Skeletal muscle satellite cell (primary cell): Measurements from ENCODE around the gene IP6K1. TPM values are rescaled to one million over a fixed set of nuclear protein-coding genes. Genes with fewer than 3 reads are reported as not detected.
"Not testable (repeated sequence)": the region's sequence is repeated elsewhere in the genome, so short reads cannot be mapped to it uniquely, and the experiment has no call there.

Experiments used
- H3K27me3 ChIP-seq: 2 replicates; pipeline ENCODE4 v1.7.0; 2013; ENCODE audit warnings: low read length; ENCODE audit not compliant: control insufficient read depth, insufficient read depth
- H3K36me3 ChIP-seq: 2 replicates; pipeline ENCODE4 v1.7.0; 2013; ENCODE audit warnings: mild to moderate bottlenecking, control low read depth, low read length; ENCODE audit not compliant: insufficient read depth
- H3K4me1 ChIP-seq: 2 replicates; pipeline ENCODE4 v1.7.0; 2013; ENCODE audit warnings: low read length; ENCODE audit not compliant: control insufficient read depth, insufficient read depth
- H3K4me2 ChIP-seq: 2 replicates; pipeline ENCODE4 v1.7.0; 2013; ENCODE audit warnings: mild to moderate bottlenecking, low read length
- H3K4me3 ChIP-seq: 2 replicates; pipeline ENCODE4 v1.7.0; 2013; ENCODE audit warnings: low read length
- H3K9ac ChIP-seq: 2 replicates; pipeline ENCODE4 v1.7.0; 2013; ENCODE audit warnings: mild to moderate bottlenecking, low read depth, low read length, moderate library complexity
- H3K9me3 ChIP-seq: replicated peaks from 2 replicates; pipeline ENCODE4 v1.7.0; 2013; ENCODE audit warnings: mild to moderate bottlenecking, control low read depth, low read length
- total RNA-seq: library from RNA; depleted of rRNA; stranded (reverse); fragments of >200 nt; gene quantifications from 2 replicates; pipeline ENCODE4 v1.2.3, GENCODE V29; 2012; rRNA removed

IP6K1 gene
- 27.3 and 29.4 TPM in 2 replicates for total RNA-seq

GRCh38 chr3:49786357-49787181 is at the start of gene IP6K1:
IP6K1 (minus strand) TSS chr3:49786542; CDS start chr3:49748040, 38,502 bp downstream.
- peak within 1 kb of the TSS; percentile 92 for H3K9ac ChIP-seq
- peak within 1 kb of the TSS; percentile 96 for H3K4me2 ChIP-seq
- no peaks in the 10 kb centered on the region for H3K27me3 ChIP-seq
- peaks cover 2% of the 10 kb centered on the region for H3K36me3 ChIP-seq
- peak within 1 kb of the TSS; percentile 82 for H3K4me3 ChIP-seq
- peaks cover 14% of the 10 kb centered on the region for H3K4me1 ChIP-seq
- no peaks in the 10 kb centered on the region for H3K9me3 ChIP-seq

GRCh38 chr3:49831341-49831740 is 45.0 kb upstream of the IP6K1 start:
- Histone ChIP-seq H3K27me3 (no peaks in the 10 kb centered on the region), H3K4me2 (no peak overlapping the region), H3K9me3 (no peaks in the 10 kb centered on the region), H3K9ac (no peak overlapping the region), H3K36me3 (peaks cover 10% of the 10 kb centered on the region), H3K4me1 (no peaks in the 10 kb centered on the region), H3K4me3 (no peak overlapping the region)

GRCh38 chr3:49826016-49826415 is 39.7 kb upstream of the IP6K1 start:
- no peak overlapping the region for H3K4me3 ChIP-seq
- H3K36me3 ChIP-seq: peaks cover 3% of the 10 kb centered on the region
- H3K4me1 ChIP-seq: no peaks in the 10 kb centered on the region
- no peaks in the 10 kb centered on the region for H3K9me3 ChIP-seq
- H3K9ac ChIP-seq: no peak overlapping the region
- no peaks in the 10 kb centered on the region for H3K27me3 ChIP-seq
- no peak overlapping the region for H3K4me2 ChIP-seq

GRCh38 chr3:49823131-49823530 is 36.8 kb upstream of the IP6K1 start:
- H3K4me1 ChIP-seq, H3K9me3 ChIP-seq, H3K4me3 ChIP-seq, H3K27me3 ChIP-seq, H3K36me3 ChIP-seq, H3K4me2 ChIP-seq, H3K9ac ChIP-seq: not testable (repeated sequence)

DNA sequence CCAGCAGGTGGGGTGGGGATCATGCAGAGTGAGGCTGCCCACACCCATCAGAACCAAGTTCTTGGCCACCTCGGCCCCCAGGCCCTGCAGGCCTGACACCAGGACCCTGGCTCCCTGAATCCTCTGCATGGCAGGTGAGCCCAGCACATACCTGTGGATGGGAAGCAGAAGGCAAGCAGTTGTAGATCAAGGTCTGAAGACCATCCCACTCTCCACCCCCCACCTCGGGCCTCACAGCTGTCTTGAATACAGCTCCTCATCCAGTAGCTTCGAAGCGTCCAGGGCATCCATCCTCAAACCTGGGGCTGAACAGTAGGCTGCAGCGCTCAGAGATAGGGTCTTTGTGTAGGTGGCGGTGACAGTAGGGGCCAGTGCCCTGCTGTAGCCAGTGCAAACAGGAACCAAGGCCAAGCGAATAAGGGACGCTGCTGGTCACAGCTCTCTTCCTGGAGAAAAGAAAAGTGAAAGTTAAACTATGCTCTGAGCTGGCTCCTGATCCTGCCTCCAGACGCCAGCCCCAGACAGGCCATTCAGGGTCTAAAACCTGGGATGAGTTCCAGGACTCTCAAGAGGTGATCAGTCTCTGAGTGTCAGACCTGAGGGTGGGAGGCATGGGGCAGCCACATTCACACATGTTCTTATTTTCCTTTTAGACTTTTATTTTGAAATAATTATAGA is 27.3 kb upstream of the IP6K1 start, which contains the start of gene UBA7:
Gene UBA7 (minus strand): TSS at position 457 of the 678 bp plus-strand sequence. CDS start 166 bp downstream, at position 291.
- H3K27me3 ChIP-seq: no peaks in the 10 kb centered on the region
- no peaks in the 10 kb centered on the region for H3K9me3 ChIP-seq
- no peaks in the 10 kb centered on the region for H3K36me3 ChIP-seq
- H3K4me3 ChIP-seq: peak within 1 kb of the TSS; percentile 70
- peak within 1 kb of the TSS; percentile 70 for H3K9ac ChIP-seq
- peak within 1 kb of the TSS; percentile 91 for H3K4me2 ChIP-seq
- H3K4me1 ChIP-seq: peaks cover 12% of the 10 kb centered on the region

DNA sequence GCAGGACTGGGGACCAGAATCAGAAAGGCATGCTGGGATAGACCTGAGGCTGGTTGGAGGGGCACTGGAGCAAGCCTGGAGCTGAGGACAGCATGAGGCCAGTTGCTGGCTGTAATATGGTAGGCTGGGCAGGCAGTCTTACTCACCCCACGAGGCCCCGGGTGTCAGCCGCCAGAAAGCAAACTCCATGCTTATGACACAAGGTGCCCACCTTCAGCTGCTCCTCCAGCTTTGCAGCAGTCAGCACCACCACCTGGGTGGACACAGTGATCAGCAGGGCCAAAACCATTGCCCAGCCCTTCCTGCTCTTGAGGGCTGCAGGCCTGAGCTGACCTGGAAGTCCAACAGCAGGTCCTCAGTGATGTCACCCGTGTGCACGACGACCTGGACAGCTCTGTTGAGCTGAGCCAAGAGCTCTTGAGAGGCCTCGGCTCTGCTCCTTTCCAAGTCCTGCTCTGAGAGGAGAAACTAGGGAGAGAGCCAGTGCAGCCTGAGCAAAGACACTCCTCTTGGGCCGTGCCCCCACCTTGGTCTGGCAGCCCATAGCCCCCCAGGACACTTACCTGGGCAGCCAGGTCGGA is 26.7 kb upstream of the IP6K1 start:
- Histone ChIP-seq H3K4me1 (peaks cover 12% of the 10 kb centered on the region), H3K4me2 (peak overlapping the region; percentile 91), H3K36me3 (no peaks in the 10 kb centered on the region), H3K4me3 (peak overlapping the region; percentile 70), H3K9me3 (no peaks in the 10 kb centered on the region), H3K9ac (peak overlapping the region; percentile 70), H3K27me3 (no peaks in the 10 kb centered on the region)

DNA sequence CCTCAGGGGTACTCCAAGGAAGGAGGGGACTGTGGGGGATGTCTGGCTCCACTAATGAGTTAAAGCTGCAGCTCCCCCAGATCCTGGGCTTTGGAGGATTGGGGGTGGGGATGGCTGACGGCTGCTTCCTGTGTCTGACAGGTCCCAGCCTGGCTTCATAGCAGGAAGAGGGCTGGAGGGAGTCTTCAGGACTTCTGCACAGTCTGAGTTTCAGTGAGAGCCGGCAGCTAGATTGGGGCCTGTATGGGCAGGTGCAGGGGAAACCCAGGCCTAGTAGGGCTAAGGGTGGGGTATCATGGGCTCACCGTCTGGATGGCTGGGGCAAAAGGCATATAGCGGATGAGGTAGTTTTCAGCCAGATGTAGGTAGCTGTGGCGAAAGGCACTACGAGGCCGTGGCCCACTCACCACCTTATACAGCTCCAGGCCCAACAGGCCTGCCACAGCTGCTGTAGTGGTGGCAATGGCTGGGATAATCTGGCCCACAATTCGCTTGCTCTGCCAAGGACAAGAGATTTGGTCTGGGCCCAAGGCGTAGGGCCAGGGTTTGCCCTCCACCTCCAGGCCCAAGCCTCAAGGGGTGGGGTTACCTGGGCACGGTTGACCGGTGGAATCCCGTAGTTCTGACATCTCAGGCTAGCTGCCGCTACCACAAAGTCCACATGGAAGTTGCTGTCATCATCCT is 21.2 kb upstream of the IP6K1 start:
- no peaks in the 10 kb centered on the region for H3K36me3 ChIP-seq
- no peaks in the 10 kb centered on the region for H3K27me3 ChIP-seq
- H3K4me3 ChIP-seq: no peak overlapping the region
- peaks cover 20% of the 10 kb centered on the region for H3K4me1 ChIP-seq
- no peaks in the 10 kb centered on the region for H3K9me3 ChIP-seq
- H3K9ac ChIP-seq: no peak overlapping the region
- H3K4me2 ChIP-seq: no peak overlapping the region

- no peak overlapping the region for H3K9ac ChIP-seq
These were observed 20.5 kb upstream of the IP6K1 start for GRCh38 chr3:49806850-49807249.

GRCh38 chr3:49805897-49806701 is 19.8 kb upstream of the IP6K1 start:
- Histone ChIP-seq H3K9ac (no peak overlapping the region), H3K9me3 (no peaks in the 10 kb centered on the region), H3K36me3 (no peaks in the 10 kb centered on the region), H3K4me2 (peak overlapping the region; percentile 8), H3K27me3 (no peaks in the 10 kb centered on the region), H3K4me3 (no peak overlapping the region), H3K4me1 (peaks cover 20% of the 10 kb centered on the region)

More at GRCh38 chr3:49806850-49807249, 20.5 kb upstream of the IP6K1 start:
- Histone ChIP-seq H3K4me2 (no peak overlapping the region), H3K36me3 (no peaks in the 10 kb centered on the region), H3K4me3 (no peak overlapping the region), H3K27me3 (no peaks in the 10 kb centered on the region), H3K9me3 (no peaks in the 10 kb centered on the region), H3K4me1 (peaks cover 20% of the 10 kb centered on the region)

DNA sequence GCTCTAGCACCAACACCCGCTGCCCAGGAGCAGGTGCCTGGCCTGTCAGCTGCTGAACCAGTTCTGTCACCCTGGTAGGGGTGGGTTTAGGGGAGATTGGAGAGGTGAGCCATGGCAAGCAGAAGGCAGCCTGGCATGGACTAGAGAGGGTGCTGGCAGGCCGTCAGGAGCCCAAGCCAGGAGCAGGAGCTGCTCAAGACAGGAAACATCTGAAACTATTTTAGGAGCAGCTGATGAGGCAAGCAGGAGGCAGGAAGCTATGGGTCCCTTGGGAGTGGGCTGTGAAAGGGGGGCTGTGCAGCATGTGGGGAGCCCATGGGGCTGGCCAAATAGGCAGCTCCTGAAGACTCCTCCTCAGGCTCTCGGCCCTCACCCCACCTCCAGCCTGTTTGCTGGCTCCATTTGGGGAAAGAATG is 19.0 kb upstream of the IP6K1 start:
- Histone ChIP-seq H3K9me3 (no peaks in the 10 kb centered on the region), H3K27me3 (no peaks in the 10 kb centered on the region), H3K4me2 (peak overlapping the region; percentile 8), H3K9ac (no peak overlapping the region), H3K4me3 (no peak overlapping the region), H3K4me1 (peaks cover 20% of the 10 kb centered on the region), H3K36me3 (no peaks in the 10 kb centered on the region)
